Activated CD8-positive, alpha-beta memory T cell treated with anti-CD3 and anti-CD28 coated beads, Interleukin-2, amount 50 U/mL, for 1 hour (primary cell): Measurements from ENCODE around the gene TMEM198.

Source experiments
- DNase-seq: peaks from one replicate; pipeline ENCODE4 v3.0.0-alpha.2; 2020; ENCODE audit errors: extremely low read depth

TMEM198 gene

GRCh38 chr2:219543596-219544358, at the start of gene TMEM198, which contains the start of gene CHPF:
Gene TMEM198 (plus strand): TSS chr2:219544028. CDS start chr2:219544728, 700 bp downstream.
Gene CHPF (minus strand): TSS chr2:219543809. CDS start chr2:219543538, 271 bp downstream.
- DNase-seq = peak; percentile 82

- no peak for DNase-seq
These were observed 48.8 kb upstream of the TMEM198 start for GRCh38 chr2:219494952-219495530.

GRCh38 chr2:219495531-219496122, 48.2 kb upstream of the TMEM198 start:
- no peak for DNase-seq

GRCh38 chr2:219496247-219496824, 47.5 kb upstream of the TMEM198 start:
- DNase-seq = no peak

GRCh38 chr2:219496825-219497494, 46.9 kb upstream of the TMEM198 start:
- DNase-seq = no peak

- no peak for DNase-seq
These were observed 46.1 kb upstream of the TMEM198 start for GRCh38 chr2:219497495-219498279.

- DNase-seq = peak; percentile 71
These were observed 45.4 kb upstream of the TMEM198 start, which contains the start of gene GMPPA for GRCh38 chr2:219498280-219499057. Gene GMPPA (plus strand): TSS chr2:219498891. CDS start chr2:219499976, 1,085 bp downstream.

GRCh38 chr2:219499058-219499307, 44.8 kb upstream of the TMEM198 start:
- no peak for DNase-seq

- no peak for DNase-seq
These were observed 44.3 kb upstream of the TMEM198 start for GRCh38 chr2:219499555-219499954.

- no peak for DNase-seq
These were observed 43.7 kb upstream of the TMEM198 start for GRCh38 chr2:219500135-219500534.

- DNase-seq = no peak
These were observed 42.0 kb upstream of the TMEM198 start for GRCh38 chr2:219501849-219502248.

- DNase-seq = no peak
These were observed 41.2 kb upstream of the TMEM198 start for GRCh38 chr2:219502618-219503017.

GRCh38 chr2:219505585-219505984, 38.2 kb upstream of the TMEM198 start:
- DNase-seq = no peak

- no peak for DNase-seq
These were observed 37.6 kb upstream of the TMEM198 start for GRCh38 chr2:219506153-219506801.

- no peak for DNase-seq
These were observed 36.9 kb upstream of the TMEM198 start for GRCh38 chr2:219506802-219507526.

- no peak for DNase-seq
These were observed 36.0 kb upstream of the TMEM198 start for GRCh38 chr2:219507581-219508443.

- DNase-seq = no peak
These were observed 35.4 kb upstream of the TMEM198 start for GRCh38 chr2:219508444-219508734.

GRCh38 chr2:219508971-219509779, 34.7 kb upstream of the TMEM198 start:
- DNase-seq = no peak
